RWPE1 (cell line): ENCODE data around the gene EIF4ENIF1.

ENCODE experiments used
- CTCF ChIA-PET: fragments of 350-600 bp; sonication (Branson Sonifier 250); formaldehyde crosslinking; extraction: SDS; loops from one replicate; lab custom pipeline; 2021; lab: Yijun Ruan, JAX
- POLR2A ChIA-PET: fragments of 400-600 bp; formaldehyde crosslinking; extraction: SDS; loops from one replicate; lab custom pipeline; 2020; ENCODE audit warnings: antibody characterized with exemption; ENCODE audit not compliant: low non-redundant PET; lab: Yijun Ruan, JAX
- DNase-seq: peaks from one replicate; pipeline ENCODE4 v3.0.0; 2012; ENCODE audit warnings: low spot score
- H3K27ac ChIP-seq: fragments of 450-650 bp; 2 replicates; pipeline ENCODE4 v1.5.1; 2017
- TF ChIP-seq, protein P1 (sequence below): fragments of 450-650 bp; conservative IDR thresholded peaks from 2 replicates; pipeline ENCODE4 v1.5.1; 2017; ENCODE audit warnings: low read depth, mild to moderate bottlenecking

Gene EIF4ENIF1

DNA sequence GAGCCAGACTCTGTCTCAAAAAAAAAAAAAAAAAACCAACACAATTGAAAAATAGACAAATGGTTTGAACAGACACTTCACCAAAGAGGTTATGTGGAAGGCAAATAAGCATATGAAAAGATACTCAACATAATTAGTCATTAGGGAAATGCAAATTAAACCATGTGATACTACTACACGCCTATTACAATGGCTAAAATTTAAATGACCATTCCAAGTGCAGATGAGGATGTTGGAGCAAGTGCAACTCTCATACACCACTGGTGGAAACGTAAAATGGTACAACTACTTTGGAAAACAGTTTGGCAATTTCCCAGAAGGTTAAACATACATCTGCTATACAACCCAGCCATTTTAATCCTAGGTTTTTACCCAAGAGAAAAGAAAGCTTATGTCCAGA is 24.3 kb downstream of the EIF4ENIF1 start:
- no peak for DNase-seq
- CTCF ChIA-PET = no interaction called here
- TF ChIP-seq, protein P1, sequence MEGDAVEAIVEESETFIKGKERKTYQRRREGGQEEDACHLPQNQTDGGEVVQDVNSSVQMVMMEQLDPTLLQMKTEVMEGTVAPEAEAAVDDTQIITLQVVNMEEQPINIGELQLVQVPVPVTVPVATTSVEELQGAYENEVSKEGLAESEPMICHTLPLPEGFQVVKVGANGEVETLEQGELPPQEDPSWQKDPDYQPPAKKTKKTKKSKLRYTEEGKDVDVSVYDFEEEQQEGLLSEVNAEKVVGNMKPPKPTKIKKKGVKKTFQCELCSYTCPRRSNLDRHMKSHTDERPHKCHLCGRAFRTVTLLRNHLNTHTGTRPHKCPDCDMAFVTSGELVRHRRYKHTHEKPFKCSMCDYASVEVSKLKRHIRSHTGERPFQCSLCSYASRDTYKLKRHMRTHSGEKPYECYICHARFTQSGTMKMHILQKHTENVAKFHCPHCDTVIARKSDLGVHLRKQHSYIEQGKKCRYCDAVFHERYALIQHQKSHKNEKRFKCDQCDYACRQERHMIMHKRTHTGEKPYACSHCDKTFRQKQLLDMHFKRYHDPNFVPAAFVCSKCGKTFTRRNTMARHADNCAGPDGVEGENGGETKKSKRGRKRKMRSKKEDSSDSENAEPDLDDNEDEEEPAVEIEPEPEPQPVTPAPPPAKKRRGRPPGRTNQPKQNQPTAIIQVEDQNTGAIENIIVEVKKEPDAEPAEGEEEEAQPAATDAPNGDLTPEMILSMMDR = no peak
- POLR2A ChIA-PET = interaction anchor here (0.6 kb wide), 1 partner anchor 24 kb away, joined by 6 read pairs; no protein-coding TSS in a partner anchor
- H3K27ac ChIP-seq = no peak overlapping the region

DNA sequence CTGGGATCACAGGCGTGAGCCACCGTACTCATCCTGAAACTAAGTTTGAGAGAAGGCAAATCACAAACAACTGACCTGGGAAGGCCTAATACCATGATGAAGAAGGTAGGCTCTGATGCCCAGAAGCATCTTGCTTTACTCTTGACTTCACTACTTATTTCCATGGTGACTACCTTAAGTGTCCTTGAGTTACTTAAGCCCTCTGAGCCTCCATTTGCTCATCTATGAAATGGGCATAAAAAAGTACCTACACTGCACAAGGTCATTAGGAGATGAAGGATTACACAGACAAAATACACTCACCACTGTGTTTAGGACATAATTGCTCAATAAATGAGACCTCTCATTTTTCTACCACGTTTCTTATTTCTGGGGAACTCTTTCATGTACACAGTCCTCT is 27.9 kb downstream of the EIF4ENIF1 start:
- H3K27ac ChIP-seq = no peak overlapping the region
- CTCF ChIA-PET = interaction anchor here (0.6 kb wide), 1 partner anchor 183 kb away, joined by 5 read pairs; no protein-coding TSS in a partner anchor
- POLR2A ChIA-PET = no interaction called here

DNA sequence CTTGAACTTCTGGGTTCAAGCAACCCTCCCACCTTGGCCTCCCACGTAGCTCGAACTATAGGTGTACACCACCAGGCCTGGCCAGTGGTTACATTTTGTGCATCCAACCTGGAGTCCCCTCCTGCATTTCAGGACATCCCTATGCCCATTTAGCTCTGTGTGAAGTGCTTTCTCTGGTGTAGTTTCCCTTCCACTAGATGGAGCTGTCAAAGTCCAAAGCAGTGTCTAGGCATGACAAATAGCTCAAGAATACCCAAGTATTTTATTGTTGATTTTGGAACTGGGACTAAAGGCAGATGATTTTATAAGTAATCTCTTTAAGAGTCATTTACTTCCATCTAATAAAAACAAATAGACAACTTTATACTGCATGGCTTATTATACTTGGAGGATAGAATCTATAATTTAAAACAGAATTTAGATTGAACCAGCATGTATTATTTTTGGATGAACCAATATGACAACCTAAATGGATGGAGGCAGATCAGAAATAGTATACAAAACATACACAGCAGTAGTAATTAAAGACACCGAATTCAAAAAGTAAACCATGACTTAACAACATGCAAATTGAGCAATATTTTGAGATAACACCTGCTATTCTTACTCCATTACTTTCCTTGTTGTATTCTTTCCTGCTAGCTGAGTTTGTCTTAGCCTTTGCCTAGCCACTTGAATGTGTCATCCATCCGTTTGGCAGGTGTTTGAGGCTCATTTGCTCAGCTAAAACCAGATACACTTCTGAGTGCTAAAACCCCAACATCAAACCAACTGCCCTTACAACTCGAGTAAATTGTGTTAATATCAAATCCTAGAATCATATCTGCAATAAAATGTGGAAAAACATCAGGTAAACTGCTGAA is 37.7 kb downstream of the EIF4ENIF1 start:
- CTCF ChIA-PET = interaction anchor here (0.6 to 1.2 kb wide), 2 partner anchors 15 to 28 kb away, joined by 3 read pairs; no protein-coding TSS in a partner anchor
- DNase-seq = peak; percentile 4
- TF ChIP-seq, protein P1 = peak; percentile 34
- POLR2A ChIA-PET = no interaction called here
- no peak overlapping the region for H3K27ac ChIP-seq

More for the DNA sequence above, 27.9 kb downstream of the EIF4ENIF1 start:
- TF ChIP-seq, protein P1 = no peak
- DNase-seq = no peak

DNA sequence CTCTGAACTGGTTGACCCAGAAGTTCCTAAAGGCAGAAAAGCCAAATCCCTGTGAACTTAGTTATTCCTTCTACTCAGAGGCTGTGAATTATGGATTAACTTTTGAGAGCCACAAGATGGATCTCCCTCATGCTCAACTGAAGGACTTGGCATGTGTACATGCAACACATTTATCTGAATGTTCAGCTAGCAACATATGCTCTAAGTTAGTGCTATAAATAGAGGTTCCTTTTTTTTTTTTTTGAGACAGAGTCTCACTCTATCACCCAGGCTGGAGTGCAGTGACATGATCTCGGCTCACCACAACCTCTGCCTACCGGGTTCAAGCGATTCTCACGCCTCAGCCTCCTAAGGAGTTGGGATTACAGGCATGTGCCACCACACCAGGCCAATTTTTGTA is 40.1 kb downstream of the EIF4ENIF1 start:
- no peak for DNase-seq
- H3K27ac ChIP-seq = no peak overlapping the region
- ChIA-PET POLR2A (no interaction called here), CTCF (no interaction called here)
- TF ChIP-seq, protein P1 = no peak

DNA sequence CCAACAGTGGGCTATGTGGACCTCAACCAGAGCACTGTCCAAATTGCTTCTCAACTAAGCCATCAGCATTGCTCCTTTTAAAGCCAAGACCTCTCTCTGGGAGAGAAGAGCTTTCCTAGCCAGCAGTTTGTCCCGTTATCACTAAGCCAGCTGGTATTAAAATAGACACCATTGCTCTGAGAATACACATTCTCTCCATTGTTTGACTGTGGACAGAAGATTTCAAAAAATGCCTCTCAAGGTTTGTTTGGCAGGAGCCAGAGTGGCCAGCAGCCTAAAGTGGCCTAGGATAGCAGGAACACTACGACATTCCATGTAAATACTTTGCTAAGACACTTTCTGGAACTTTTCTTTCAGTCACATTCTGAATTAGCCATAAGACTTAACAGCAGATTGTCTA is 41.3 kb downstream of the EIF4ENIF1 start:
- TF ChIP-seq, protein P1 = no peak
- no peak overlapping the region for H3K27ac ChIP-seq
- DNase-seq = no peak
- POLR2A ChIA-PET = no interaction called here
- CTCF ChIA-PET = no interaction called here

DNA sequence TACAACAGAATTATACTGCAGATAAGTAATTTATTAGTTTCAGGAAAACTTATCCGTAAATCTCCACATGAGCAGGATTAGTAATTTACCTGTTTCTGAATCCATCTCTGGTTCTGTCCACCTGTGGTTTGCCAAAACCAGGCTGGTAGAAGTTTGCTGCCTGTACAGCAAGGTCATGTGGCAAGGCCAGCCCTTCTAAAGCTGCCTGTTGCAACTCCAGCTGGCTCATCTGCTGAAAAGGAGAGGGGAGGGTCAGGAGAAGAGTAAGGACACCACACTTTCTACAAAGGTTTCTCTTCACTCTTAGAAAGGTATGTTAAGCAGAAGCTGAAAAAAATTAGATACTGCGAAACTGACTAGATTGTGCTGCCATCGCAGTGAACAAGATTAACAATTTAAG is 42.3 kb downstream of the EIF4ENIF1 start:
- DNase-seq = no peak
- POLR2A ChIA-PET = no interaction called here

More for the DNA sequence above, 42.3 kb downstream of the EIF4ENIF1 start:
- TF ChIP-seq, protein P1 = no peak
- CTCF ChIA-PET = interaction anchor here (1.4 kb wide), 1 partner anchor 9 kb away, joined by 5 read pairs; no protein-coding TSS in a partner anchor
- no peak overlapping the region for H3K27ac ChIP-seq
